H1 (cell line): ENCODE results near the gene PRADC1. TPM values are rescaled to one million over a fixed set of nuclear protein-coding genes. Genes with fewer than 3 reads are reported as not detected.

ENCODE experiments used
- CTCF ChIA-PET: fragments of 300-600 bp; sonication (Branson Sonifier 250); formaldehyde crosslinking; loops from one replicate; lab custom pipeline; 2021; ENCODE audit not compliant: partially characterized antibody; lab: Charles Lee
- POLR2A ChIA-PET: fragments of 300-600 bp; sonication (Branson Sonifier 250); formaldehyde crosslinking; loops from one replicate; lab custom pipeline; 2021; ENCODE audit warnings: inconsistent platforms; ENCODE audit not compliant: partially characterized antibody; lab: Charles Lee
- DNase-seq, 2 experiments: peaks; one replicate each; pipeline versions ENCODE4 v3.0.0 to v3.0.0-alpha.2; 2010 to 2022; ENCODE audit warnings: low spot score in 2 of 2, low read depth in 1 of 2, mixed read lengths in 1 of 2
- FAIRE-seq: peaks from 2 replicates; lab custom pipeline; 2011; peaks lifted over from hg19 to GRCh38; lab: Jason Lieb, UNC
- H2AFZ ChIP-seq: 2 replicates; pipeline ENCODE4 v1.8.1; 2012; ENCODE audit warnings: low read length, inconsistent platforms
- H2AK5ac ChIP-seq: 2 replicates; pipeline ENCODE4 v1.6.1; 2013; ENCODE audit warnings: low read depth, low read length
- H2BK120ac ChIP-seq: replicated peaks from 2 replicates; pipeline ENCODE3; 2013; ENCODE audit warnings: low read depth, low read length, inconsistent platforms
- H2BK12ac ChIP-seq: 2 replicates; pipeline ENCODE4 v1.6.1; 2013; ENCODE audit warnings: low read depth, low read length
- H2BK15ac ChIP-seq: 2 replicates; pipeline ENCODE4 v1.6.1; 2013; ENCODE audit warnings: low read length
- H2BK20ac ChIP-seq: 2 replicates; pipeline ENCODE4 v1.6.1; 2013; ENCODE audit warnings: low read length
- H2BK5ac ChIP-seq: 2 replicates; pipeline ENCODE4 v1.6.1; 2013; ENCODE audit warnings: low read depth, low read length
- H3K14ac ChIP-seq: 2 replicates; pipeline ENCODE4 v1.6.1; 2013; ENCODE audit warnings: inconsistent platforms; ENCODE audit not compliant: insufficient read length
- H3K18ac ChIP-seq: 2 replicates; pipeline ENCODE4 v1.6.1; 2013; ENCODE audit warnings: low read length; ENCODE audit errors: extremely low read depth
- H3K23ac ChIP-seq: 2 replicates; pipeline ENCODE4 v1.6.1; 2013; ENCODE audit warnings: inconsistent platforms; ENCODE audit not compliant: insufficient read length
- H3K23me2 ChIP-seq: 2 replicates; pipeline ENCODE4 v1.6.1; 2013; ENCODE audit warnings: low read depth, low read length
- H3K27ac ChIP-seq: 2 replicates; pipeline ENCODE4 v1.6.1; 2011; ENCODE audit warnings: low read depth, low read length, inconsistent platforms
- H3K27me3 ChIP-seq, 4 experiments: replicated peaks in 1 of 4; 1 replicate in 1 of 4; 2 replicates in 3 of 4; pipeline versions ENCODE4 v1.6.1 to v1.8.1; 2011 to 2013; ENCODE audit warnings: low read length in 3 of 4, mild to moderate bottlenecking in 3 of 4, inconsistent platforms in 2 of 4, mixed read lengths in 2 of 4, moderate library complexity in 1 of 4; ENCODE audit not compliant: control insufficient read depth in 3 of 4, insufficient read depth in 3 of 4; ENCODE audit errors: extremely low read depth in 1 of 4
- H3K36me3 ChIP-seq, 4 experiments: 2 replicates each; pipeline versions ENCODE4 v1.6.1 to v1.8.1; 2011 to 2013; ENCODE audit warnings: mild to moderate bottlenecking in 4 of 4, low read length in 3 of 4, moderate library complexity in 2 of 4, control low read depth in 1 of 4, inconsistent platforms in 1 of 4; ENCODE audit not compliant: insufficient read depth in 4 of 4, control insufficient read depth in 2 of 4
- H3K4ac ChIP-seq: replicated peaks from 2 replicates; pipeline ENCODE3; 2013; ENCODE audit warnings: low read length, low read depth, mixed read lengths, inconsistent platforms; ENCODE audit not compliant: insufficient read length
- H3K4me1 ChIP-seq, 4 experiments: replicated peaks in 1 of 4; 1 replicate in 1 of 4; 2 replicates in 3 of 4; pipeline versions ENCODE4 v1.6.1 to v1.8.1; 2011 to 2013; ENCODE audit warnings: low read length in 3 of 4, inconsistent platforms in 2 of 4, mixed read lengths in 1 of 4; ENCODE audit not compliant: insufficient read depth in 4 of 4, control insufficient read depth in 3 of 4
- H3K4me2 ChIP-seq, 2 experiments: 2 replicates each; pipeline versions ENCODE4 v1.6.1 to v1.8.1; 2011 to 2013; ENCODE audit warnings: low read depth in 2 of 2, low read length in 2 of 2, control low read depth in 1 of 2, inconsistent platforms in 1 of 2, mild to moderate bottlenecking in 1 of 2; ENCODE audit not compliant: insufficient read depth in 1 of 2
- H3K4me3 ChIP-seq, 4 experiments: fragments of 200-600, 300-600 bp in 1 of 4; sonication (generic), shearing (Covaris generic), sonication (Bioruptor Twin) in 1 of 4; 2 replicates each; pipeline versions ENCODE4 v1.5.1 to v1.8.1; 2011 to 2016; ENCODE audit warnings: low read length in 4 of 4, low read depth in 3 of 4, control low read depth in 2 of 4, inconsistent platforms in 2 of 4, mild to moderate bottlenecking in 2 of 4, mixed read lengths in 1 of 4, moderate library complexity in 1 of 4; ENCODE audit not compliant: insufficient read depth in 2 of 4; ENCODE audit errors: extremely low read depth in 1 of 4
- H3K56ac ChIP-seq: replicated peaks from 2 replicates; pipeline ENCODE3; 2013; ENCODE audit warnings: low read depth, mild to moderate bottlenecking, mixed read lengths, low read length, inconsistent platforms; ENCODE audit not compliant: insufficient read length
- H3K79me1 ChIP-seq: 2 replicates; pipeline ENCODE4 v1.6.1; 2013; ENCODE audit warnings: low read depth, low read length, control low read depth
- H3K79me2 ChIP-seq, 2 experiments: 2 replicates each; pipeline versions ENCODE4 v1.6.1 to v1.8.1; 2012 to 2013; ENCODE audit warnings: low read length in 2 of 2, mild to moderate bottlenecking in 2 of 2, inconsistent platforms in 1 of 2; ENCODE audit not compliant: insufficient read depth in 2 of 2, control insufficient read depth in 1 of 2
- H3K9ac ChIP-seq, 4 experiments: replicated peaks in 1 of 4; 1 replicate in 1 of 4; 2 replicates in 3 of 4; pipeline versions ENCODE4 v1.6.1 to v1.8.1; 2011 to 2013; ENCODE audit warnings: low read depth in 3 of 4, low read length in 3 of 4, control low read depth in 2 of 4, mild to moderate bottlenecking in 2 of 4, moderate library complexity in 2 of 4, inconsistent platforms in 1 of 4; ENCODE audit errors: extremely low read depth in 1 of 4
- H3K9me3 ChIP-seq, 2 experiments: 2 replicates each; pipeline versions ENCODE4 v1.6.1 to v1.8.1; 2012 to 2013; ENCODE audit warnings: mild to moderate bottlenecking in 2 of 2, moderate library complexity in 2 of 2, control low read depth in 1 of 2, inconsistent platforms in 1 of 2, low read depth in 1 of 2, low read length in 1 of 2, mixed read lengths in 1 of 2; ENCODE audit not compliant: insufficient read depth in 2 of 2
- H4K20me1 ChIP-seq, 2 experiments: replicated peaks in 1 of 2; 2 replicates each; pipeline versions ENCODE3 to v1.8.1; 2011 to 2013; ENCODE audit warnings: inconsistent platforms in 2 of 2, low read length in 2 of 2, mild to moderate bottlenecking in 1 of 2; ENCODE audit not compliant: insufficient read depth in 2 of 2, control insufficient read depth in 1 of 2
- H4K5ac ChIP-seq: 2 replicates; pipeline ENCODE4 v1.6.1; 2013; ENCODE audit warnings: low read length, low read depth, mixed read lengths, inconsistent platforms; ENCODE audit not compliant: insufficient read length
- H4K8ac ChIP-seq: 2 replicates; pipeline ENCODE4 v1.8.0; 2013; ENCODE audit warnings: mild to moderate bottlenecking, moderate library complexity, low read length, inconsistent platforms; ENCODE audit not compliant: insufficient read depth; ENCODE audit errors: extremely low read depth
- H4K91ac ChIP-seq: replicated peaks from 2 replicates; pipeline ENCODE3; 2013; ENCODE audit warnings: low read length, mixed read lengths, inconsistent platforms; ENCODE audit not compliant: insufficient read length
- ASH2L ChIP-seq: fragments of 200-600, 300-600 bp; sonication (generic); IDR thresholded peaks from one replicate; pipeline ENCODE4 v1.7.1; 2017; ENCODE audit warnings: low read length
- SUZ12 ChIP-seq: fragments of 200-600 bp; sonication (generic); IDR thresholded peaks from 2 replicates; pipeline ENCODE4 v1.6.1; 2012; ENCODE audit warnings: mild to moderate bottlenecking, inconsistent platforms, low read length, moderate library complexity, mixed read lengths
- WGBS, 2 experiments: shearing (Covaris generic) in 1 of 2; methylation state at CpG; one replicate each; pipeline versions ENCODE4 v1.1.6 to v1.1.7; 2013 to 2015; ENCODE audit warnings: low lambda C conversion rate in 2 of 2, mixed read lengths in 2 of 2, inconsistent platforms in 1 of 2, low coverage in 1 of 2, missing lambda C conversion rate in 1 of 2; ENCODE audit not compliant: insufficient replicate concordance in 2 of 2, insufficient coverage in 1 of 2, insufficient read length in 1 of 2; ENCODE audit errors: extremely low coverage in 1 of 2, missing lambda C conversion rate in 1 of 2; 5-methylcytosine and 5-hydroxymethylcytosine counted together
- polyA plus RNA-seq, 7 experiments: library from polyadenylated mRNA; depleted of rRNA in 3 of 7; stranded (reverse) in 5 of 7; unstranded in 2 of 7; fragments of >200 nt in 5 of 7; fragments of 200-250 nt in 2 of 7; gene quantifications; 1 replicate in 5 of 7; 2 replicates in 1 of 7; 4 replicates in 1 of 7; pipeline versions ENCODE4 v1.2.1 to v1.2.3, GENCODE V29; 2011 to 2013; ENCODE audit warnings: missing spikeins in 2 of 7, mixed read lengths in 2 of 7
- total RNA-seq: library from RNA; stranded (reverse); fragmentation: NEBNext Ultra II Directional; extraction: Animal tissue kit (Norgen Biotek cat#: 25700); gene quantifications from 2 replicates; pipeline ENCODE4 v1.2.1, GENCODE V29; 2021

The PRADC1 gene
- total and polyA plus RNA-seq, 2 of the 8 experiments (the other 6 are each of a cell fraction or from before 2014, with no cell fraction given): 8.9 to 13.1 TPM

GRCh38 chr2:73223821-73224220 lies 9.2 kb downstream of the PRADC1 start:
- Histone ChIP-seq H4K5ac (no peak overlapping the region), H3K14ac (no peak overlapping the region), H3K36me3 (peaks cover 6 to 39% (median 16%) of the 10 kb centered on the region in 4 experiments; a peak in 7 of 8 replicates), H3K9ac (no peak overlapping the region), H3K9me3 (no peaks in the 10 kb centered on the region), H4K20me1 (peaks cover 0 to 3% of the 10 kb centered on the region in 2 experiments), H3K79me2 (peaks cover 0 to 1% of the 10 kb centered on the region in 2 experiments; a peak in 1 of 4 replicates), H2BK5ac (no peak overlapping the region), H2BK120ac (no peak overlapping the region), H3K23ac (no peak overlapping the region), H3K23me2 (no peaks in the 10 kb centered on the region), H3K4me1 (no peaks in the 10 kb centered on the region), H3K79me1 (peaks cover 3% of the 10 kb centered on the region; the same call in 1 of the 2 replicates), H2AK5ac (no peak overlapping the region), H3K4me2 (no peak overlapping the region), H3K18ac (no peak overlapping the region), H3K27me3 (no peaks in the 10 kb centered on the region), H4K91ac (no peak overlapping the region), H2BK12ac (no peak overlapping the region), H3K56ac (no peak overlapping the region), H2AFZ (no peak overlapping the region), H3K4ac (no peak overlapping the region), H2BK15ac (no peak overlapping the region), H3K27ac (no peak overlapping the region), H3K4me3 (no peak overlapping the region), H2BK20ac (no peak overlapping the region), H4K8ac (no peak overlapping the region)
- POLR2A ChIA-PET: interaction anchor here (1.1 to 11.5 kb wide), 3 partner anchors 9 to 16 kb away, joined by 4 to 113 read pairs (median 9); partner anchors contain the start of genes CCT7 and PRADC1
- FAIRE-seq: no peak
- CTCF ChIA-PET: interaction anchor here (0.6 to 3.9 kb wide), 3 partner anchors 9 to 1773 kb away, joined by 3 to 19 read pairs (median 14); partner anchors contain the start of genes CCT7, PRADC1 and SMYD5
- no peak for DNase-seq
- WGBS, 2 experiments: 88% methylated on average over 4 of the region's 4 CpGs; no CpG with 5 or more reads in 1 of the 2 experiments
- TF ChIP-seq SUZ12: no peak
- TF ChIP-seq ASH2L: no peak
